IMR-90 (cell line): ENCODE results near the gene TBX15.

Source experiments
- CTCF ChIP-seq: conservative IDR thresholded peaks from 2 replicates; pipeline ENCODE4 v1.5.1; 2012; ENCODE audit warnings: mild to moderate bottlenecking, low read depth, low read length, improper control_type of control experiment
- MAFK ChIP-seq: IDR thresholded peaks from 2 replicates; pipeline ENCODE4 v1.6.1; 2012; ENCODE audit warnings: low read depth, low read length, improper control_type of control experiment
- POLR2A ChIP-seq: IDR thresholded peaks from 2 replicates; pipeline ENCODE4 v1.6.1; 2012; ENCODE audit warnings: mild to moderate bottlenecking, low read depth, low read length
- RAD21 ChIP-seq: IDR thresholded peaks from 2 replicates; pipeline ENCODE4 v1.6.1; 2012; ENCODE audit warnings: low read length, improper control_type of control experiment
- SMC3 ChIP-seq: fragments of 150-350 bp; IDR thresholded peaks from 2 replicates; pipeline ENCODE4 v1.6.1; 2016; ENCODE audit warnings: low read depth, mild to moderate bottlenecking, antibody characterized with exemption, low read length, moderate library complexity

GRCh38 chr1:118982821-118983557 lies 5.2 kb downstream of the TBX15 start:
- TF ChIP-seq RAD21 = no peak
- TF ChIP-seq POLR2A = no peak
- TF ChIP-seq CTCF = no peak
- TF ChIP-seq SMC3 = no peak
- TF ChIP-seq MAFK = no peak
